Erythroblast (primary cell): ENCODE data around the gene LCT.

Experiments
- GATA1 ChIP-seq: IDR thresholded peaks from 2 replicates; pipeline ENCODE4 v1.6.1; 2011; ENCODE audit warnings: low read depth, mild to moderate bottlenecking, control low read depth, low read length, moderate library complexity
- POLR2A ChIP-seq: IDR thresholded peaks from 2 replicates; pipeline ENCODE4 v1.6.1; 2011; ENCODE audit warnings: mild to moderate bottlenecking, low read length

DNA sequence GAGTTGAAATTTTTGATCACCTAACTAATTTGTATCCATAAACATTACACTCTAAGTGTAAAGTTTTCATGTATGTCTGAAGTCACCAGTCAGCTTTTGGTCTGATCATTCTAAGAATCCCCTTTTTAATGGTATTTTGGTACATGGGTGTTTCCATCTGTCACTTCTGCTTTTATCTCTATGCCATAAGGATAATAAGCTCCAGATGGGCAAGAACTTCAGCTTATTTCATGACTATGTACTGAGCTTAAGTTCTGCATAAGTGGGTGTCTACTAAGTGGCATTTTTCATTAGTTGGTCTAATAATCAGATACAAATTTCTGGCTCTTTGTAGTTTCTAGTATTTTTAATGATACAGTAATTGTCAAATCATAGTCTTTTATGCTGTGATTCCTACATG, 75.0 kb downstream of the LCT start:
- no peak for TF ChIP-seq POLR2A
- TF ChIP-seq GATA1: no peak
